ENCODE data around the gene LFNG. TPM values are rescaled to one million over a fixed set of nuclear protein-coding genes. Genes with fewer than 3 reads are reported as not detected.

LFNG gene
- total RNA-seq, 1 donor from 2014 or later = 95.8 TPM

DNA sequence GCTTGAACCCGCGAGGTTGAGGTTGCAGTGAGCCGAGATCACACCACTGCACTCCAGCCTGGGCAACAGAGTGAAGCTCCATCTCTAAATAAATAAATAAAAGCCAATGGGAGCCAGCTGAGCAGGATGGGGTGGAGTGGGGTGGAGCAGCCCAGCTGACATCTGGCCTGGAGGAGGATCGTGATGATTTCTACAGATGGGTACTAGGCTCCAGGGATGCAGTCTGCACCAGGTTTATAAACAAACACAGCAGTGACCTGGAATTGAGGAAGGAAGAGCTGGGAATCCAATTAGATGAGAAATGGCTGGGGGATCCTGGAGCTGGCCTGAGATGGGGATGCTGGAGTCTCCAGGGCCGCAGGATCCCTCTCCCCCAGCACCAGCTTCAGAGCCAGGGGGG, 36.1 kb upstream of the LFNG start:
- ChIA-PET CTCF (interaction anchor here (0.9 to 1.8 kb wide), 3 partner anchors 14 to 187 kb away, joined by 3 to 6 read pairs (median 3); no protein-coding TSS in a partner anchor), POLR2A (interaction anchor here (0.9 kb wide), 1 partner anchor 28 kb away, joined by 5 read pairs; no protein-coding TSS in a partner anchor)
- Mint-ChIP-seq H3K4me3 (no peak overlapping the region), H3K27ac (no peak overlapping the region), H3K36me3 (ENCODE audit: low read depth) (no peaks in the 10 kb centered on the region), H3K4me1 (no peaks in the 10 kb centered on the region), H3K9me3 (no peaks in the 10 kb centered on the region), H3K27me3 (no peaks in the 10 kb centered on the region)
- intact Hi-C loops (cut with micrococcal nuclease) = no loop called here
- no peak for ATAC-seq (ENCODE audit: low read depth)
- TF ChIP-seq, protein P1, sequence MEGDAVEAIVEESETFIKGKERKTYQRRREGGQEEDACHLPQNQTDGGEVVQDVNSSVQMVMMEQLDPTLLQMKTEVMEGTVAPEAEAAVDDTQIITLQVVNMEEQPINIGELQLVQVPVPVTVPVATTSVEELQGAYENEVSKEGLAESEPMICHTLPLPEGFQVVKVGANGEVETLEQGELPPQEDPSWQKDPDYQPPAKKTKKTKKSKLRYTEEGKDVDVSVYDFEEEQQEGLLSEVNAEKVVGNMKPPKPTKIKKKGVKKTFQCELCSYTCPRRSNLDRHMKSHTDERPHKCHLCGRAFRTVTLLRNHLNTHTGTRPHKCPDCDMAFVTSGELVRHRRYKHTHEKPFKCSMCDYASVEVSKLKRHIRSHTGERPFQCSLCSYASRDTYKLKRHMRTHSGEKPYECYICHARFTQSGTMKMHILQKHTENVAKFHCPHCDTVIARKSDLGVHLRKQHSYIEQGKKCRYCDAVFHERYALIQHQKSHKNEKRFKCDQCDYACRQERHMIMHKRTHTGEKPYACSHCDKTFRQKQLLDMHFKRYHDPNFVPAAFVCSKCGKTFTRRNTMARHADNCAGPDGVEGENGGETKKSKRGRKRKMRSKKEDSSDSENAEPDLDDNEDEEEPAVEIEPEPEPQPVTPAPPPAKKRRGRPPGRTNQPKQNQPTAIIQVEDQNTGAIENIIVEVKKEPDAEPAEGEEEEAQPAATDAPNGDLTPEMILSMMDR (IDR thresholded peaks at IDR 0.05) = no peak
- DNase-seq = no peak

DNA sequence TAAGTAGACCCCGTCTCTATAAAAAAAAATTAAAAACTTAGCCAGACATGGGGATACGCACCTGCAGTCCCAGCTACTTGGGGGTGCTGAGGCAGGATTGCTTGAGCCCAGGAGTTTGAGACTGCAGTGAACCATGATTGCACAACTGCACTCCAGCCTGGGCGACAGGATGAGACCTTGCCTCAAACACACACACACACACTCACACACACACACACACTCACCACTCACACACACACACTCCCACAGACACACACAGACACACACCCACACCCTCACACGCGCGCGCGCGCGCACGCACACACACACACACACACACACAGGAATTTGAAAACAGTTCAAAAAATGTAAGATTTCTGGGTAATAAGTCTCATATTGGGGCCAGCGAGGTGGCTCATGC, 34.7 kb upstream of the LFNG start:
- no peak overlapping the region for H3K4me3 Mint-ChIP-seq
- ChIA-PET CTCF (interaction anchor here (1.8 kb wide), 1 partner anchor 186 kb away, joined by 3 read pairs; no protein-coding TSS in a partner anchor), POLR2A (no interaction called here)
- peaks cover 3% of the 10 kb centered on the region for H3K27me3 Mint-ChIP-seq
- ATAC-seq (ENCODE audit: low read depth) (no peak), DNase-seq (no peak)
- TF ChIP-seq, protein P1 (IDR thresholded peaks at IDR 0.05) = no peak
- H3K27ac Mint-ChIP-seq = no peak overlapping the region
- H3K36me3 Mint-ChIP-seq (ENCODE audit: low read depth) = no peaks in the 10 kb centered on the region
- H3K9me3 Mint-ChIP-seq = no peaks in the 10 kb centered on the region
- intact Hi-C loops (cut with micrococcal nuclease) = no loop called here
- H3K4me1 Mint-ChIP-seq = peaks cover 3% of the 10 kb centered on the region

DNA sequence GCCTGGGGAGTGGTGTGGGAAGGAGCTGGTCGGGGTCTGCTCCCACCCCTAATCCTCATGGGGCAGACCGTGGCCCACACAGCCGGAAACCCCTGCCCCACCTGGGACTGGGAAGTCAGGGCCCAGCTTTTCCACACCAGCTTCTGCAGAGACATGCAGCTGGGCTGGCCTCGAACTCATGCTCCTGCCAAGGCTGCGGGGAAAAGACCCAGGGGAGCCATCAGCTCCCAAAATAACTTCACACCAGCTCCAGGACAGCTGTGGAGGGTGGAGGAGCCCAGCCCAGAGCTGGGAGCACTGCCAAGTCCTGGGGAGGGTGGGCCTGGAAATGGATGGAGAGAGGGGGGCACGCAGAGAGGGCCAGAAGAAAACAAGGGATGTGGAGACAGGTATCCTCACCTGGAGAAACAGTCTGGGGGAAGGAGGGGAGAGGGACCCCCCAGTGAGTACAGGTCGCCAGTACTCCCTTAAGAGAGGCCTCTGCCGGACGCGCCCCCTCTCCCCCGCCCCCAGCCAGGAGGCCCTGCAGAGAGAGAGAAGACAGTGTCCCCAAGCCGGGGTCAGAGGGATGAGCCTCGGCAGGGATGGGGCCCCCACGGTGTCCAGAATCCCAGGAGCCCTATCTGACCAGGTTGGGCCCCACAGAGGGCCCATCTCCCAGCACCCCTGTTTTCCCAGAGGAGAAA, 31.8 kb upstream of the LFNG start:
- no peak for ATAC-seq (ENCODE audit: low read depth)
- no peak for DNase-seq
- peaks cover 3% of the 10 kb centered on the region for H3K4me1 Mint-ChIP-seq
- no peak overlapping the region for H3K27ac Mint-ChIP-seq
- intact Hi-C loops (cut with micrococcal nuclease) = no loop called here
- no peaks in the 10 kb centered on the region for H3K36me3 Mint-ChIP-seq (ENCODE audit: low read depth)
- no peaks in the 10 kb centered on the region for H3K9me3 Mint-ChIP-seq
- H3K4me3 Mint-ChIP-seq = no peak overlapping the region
- TF ChIP-seq, protein P1 (IDR thresholded peaks at IDR 0.05) = no peak
- ChIA-PET POLR2A (interaction anchor here (1.1 to 1.4 kb wide), 2 partner anchors 23 to 40 kb away, joined by 3 to 5 read pairs; no protein-coding TSS in a partner anchor), CTCF (no interaction called here)
- peaks cover 5% of the 10 kb centered on the region for H3K27me3 Mint-ChIP-seq

DNA sequence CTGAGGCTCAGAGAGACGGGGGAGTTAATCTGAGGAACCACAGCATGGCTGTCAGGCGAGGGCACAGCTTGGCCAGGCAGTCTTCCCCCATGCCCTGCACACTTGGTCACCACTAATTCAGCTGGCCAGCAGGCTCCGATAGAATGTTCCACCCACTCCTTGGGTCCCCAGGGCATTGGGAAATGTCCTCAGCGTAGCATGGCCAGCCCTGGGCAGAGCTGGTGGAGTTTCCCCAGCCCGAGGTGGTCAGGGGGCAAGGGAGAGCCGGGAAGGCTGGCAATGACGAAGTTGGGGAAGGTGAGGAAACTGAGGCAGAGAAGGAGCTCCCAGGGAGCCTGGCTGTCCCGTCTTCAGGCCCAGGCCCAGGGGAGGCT, 31.3 kb upstream of the LFNG start:
- ChIA-PET CTCF (no interaction called here), POLR2A (interaction anchor here (0.7 to 1.4 kb wide), 3 partner anchors 11 to 39 kb away, joined by 3 to 5 read pairs (median 3); no protein-coding TSS in a partner anchor)
- no peak for ATAC-seq (ENCODE audit: low read depth)
- TF ChIP-seq, protein P1 (IDR thresholded peaks at IDR 0.05) = no peak
- DNase-seq = no peak
- H3K36me3 Mint-ChIP-seq (ENCODE audit: low read depth) = no peaks in the 10 kb centered on the region
- H3K9me3 Mint-ChIP-seq = no peaks in the 10 kb centered on the region
- H3K4me3 Mint-ChIP-seq = no peak overlapping the region
- H3K4me1 Mint-ChIP-seq = peaks cover 3% of the 10 kb centered on the region
- peaks cover 8% of the 10 kb centered on the region for H3K27me3 Mint-ChIP-seq
- H3K27ac Mint-ChIP-seq = no peak overlapping the region
- intact Hi-C loops (cut with micrococcal nuclease) = no loop called here

DNA sequence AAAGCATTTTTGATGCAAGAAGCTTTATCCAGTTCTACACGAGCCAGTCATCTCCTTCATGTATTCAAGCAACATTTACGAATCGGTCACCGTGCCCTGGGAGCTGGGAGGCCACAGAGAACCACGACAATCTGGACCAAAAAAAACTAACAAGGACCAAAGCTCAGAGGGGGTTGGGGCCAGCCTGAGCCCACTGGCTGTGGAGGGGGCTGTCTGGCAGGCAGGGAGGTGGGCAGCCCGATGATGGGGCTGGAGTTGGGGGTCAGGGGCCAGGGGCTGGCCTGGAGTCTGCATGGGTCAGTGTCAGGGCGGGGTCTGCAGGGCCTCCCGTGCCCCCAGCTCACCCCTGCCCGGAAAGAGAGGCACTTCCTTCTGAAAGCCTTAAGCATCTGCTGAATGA, 30.9 kb upstream of the LFNG start:
- no peaks in the 10 kb centered on the region for H3K9me3 Mint-ChIP-seq
- DNase-seq = no peak
- POLR2A ChIA-PET = interaction anchor here (0.7 to 1.4 kb wide), 3 partner anchors 11 to 39 kb away, joined by 3 to 5 read pairs (median 3); no protein-coding TSS in a partner anchor
- peaks cover 8% of the 10 kb centered on the region for H3K27me3 Mint-ChIP-seq
- H3K36me3 Mint-ChIP-seq (ENCODE audit: low read depth) = no peaks in the 10 kb centered on the region
- H3K4me1 Mint-ChIP-seq = peaks cover 3% of the 10 kb centered on the region
- CTCF ChIA-PET = no interaction called here
- ATAC-seq (ENCODE audit: low read depth) = no peak
- intact Hi-C loops (cut with micrococcal nuclease) = no loop called here
- TF ChIP-seq, protein P1 (IDR thresholded peaks at IDR 0.05) = no peak
- H3K27ac Mint-ChIP-seq = no peak overlapping the region
- H3K4me3 Mint-ChIP-seq = no peak overlapping the region
